HepG2 (cell line): Measurements from ENCODE around the gene TEKT5. TPM values are rescaled to one million over a fixed set of nuclear protein-coding genes. Genes with fewer than 3 reads are reported as not detected.
A peak's percentile ranks its signal among the peaks of the same experiment; 100 is the strongest.

ENCODE experiments used
- ATAC-seq: fragments of 200-7000 bp; cut with Tn5 transposase; 3 replicates; pipeline ENCODE4 v1.9.1; 2020; ENCODE audit warnings: mild to moderate bottlenecking, moderate library complexity
- BruUV-seq: library from RNA; stranded (reverse); fragments of 400-500 nt; replicated peaks from 2 replicates; lab custom pipeline; 2021; lab: Mats Ljungman, UMichigan
- CTCF ChIA-PET: fragments of 300-600 bp; formaldehyde crosslinking; extraction: SDS; loops from one replicate; lab custom pipeline; 2021; ENCODE audit warnings: low total read pairs, inconsistent platforms, low intra/inter-chr PET ratio; lab: Yijun Ruan, JAX
- POLR2A ChIA-PET: fragments of 350-600 bp; sonication (Branson Sonifier 250); formaldehyde crosslinking; loops from one replicate; lab custom pipeline; 2020; ENCODE audit warnings: antibody characterized with exemption, inconsistent platforms; lab: Yijun Ruan, JAX
- DNase-seq: peaks from one replicate; pipeline ENCODE4 v3.0.0-alpha.2; 2015; ENCODE audit warnings: low spot score
- FAIRE-seq: peaks from 3 replicates; lab custom pipeline; 2011; peaks lifted over from hg19 to GRCh38; lab: Jason Lieb, UNC
- H2AFZ ChIP-seq: one replicate; pipeline ENCODE4 v1.6.1; 2011; ENCODE audit warnings: low read length, inconsistent platforms
- H3K27ac ChIP-seq: fragments of 300-600 bp; 3 replicates; pipeline ENCODE4 v1.8.0; 2011; ENCODE audit warnings: mixed run types, mild to moderate bottlenecking, mixed read lengths, low read length, inconsistent platforms; ENCODE audit not compliant: insufficient read depth; ENCODE audit errors: extremely low read length
- H3K27me3 ChIP-seq, 2 experiments: fragments of 200-600 bp in 1 of 2; 2 replicates in 1 of 2; 3 replicates in 1 of 2; pipeline versions ENCODE4 v1.6.0 to v1.8.0; 2011; ENCODE audit warnings: low read length in 2 of 2, mild to moderate bottlenecking in 2 of 2, moderate library complexity in 2 of 2, inconsistent platforms in 1 of 2; ENCODE audit not compliant: insufficient read depth in 2 of 2, control insufficient read depth in 1 of 2
- H3K36me3 ChIP-seq, 2 experiments: fragments of 200-600 bp in 1 of 2; replicated peaks in 1 of 2; 2 replicates in 1 of 2; 3 replicates in 1 of 2; pipeline versions ENCODE4 v1.5.1 to v1.8.0; 2011; ENCODE audit warnings: low read length in 2 of 2, inconsistent platforms in 1 of 2; ENCODE audit not compliant: insufficient read depth in 2 of 2, control insufficient read depth in 1 of 2
- H3K4me1 ChIP-seq: 2 replicates; pipeline ENCODE4 v1.5.1; 2012; ENCODE audit warnings: low read length, inconsistent platforms; ENCODE audit not compliant: insufficient read depth
- H3K4me2 ChIP-seq: 2 replicates; pipeline ENCODE4 v1.6.0; 2011; ENCODE audit warnings: low read depth, low read length, inconsistent platforms
- H3K4me3 ChIP-seq, 3 experiments: fragments of 200-600 bp in 1 of 3; sonication (generic), shearing (Covaris generic) in 1 of 3; replicated peaks in 1 of 3; 2 replicates each; pipeline ENCODE4 v1.5.1; 2011 to 2016; ENCODE audit warnings: low read length in 3 of 3, inconsistent platforms in 2 of 3, low read depth in 2 of 3, mild to moderate bottlenecking in 2 of 3, control low read depth in 1 of 3, mixed read lengths in 1 of 3; ENCODE audit not compliant: insufficient read depth in 1 of 3
- H3K79me2 ChIP-seq: one replicate; pipeline ENCODE4 v1.6.1; 2011; ENCODE audit warnings: low read length, inconsistent platforms; ENCODE audit not compliant: insufficient read depth
- H3K9ac ChIP-seq: 2 replicates; pipeline ENCODE4 v1.6.0; 2011; ENCODE audit warnings: mild to moderate bottlenecking, low read depth, low read length, inconsistent platforms; ENCODE audit not compliant: insufficient read depth
- H3K9me3 ChIP-seq: 2 replicates; pipeline ENCODE4 v1.5.1; 2012; ENCODE audit warnings: mild to moderate bottlenecking, low read length
- H4K20me1 ChIP-seq: 2 replicates; pipeline ENCODE4 v1.6.0; 2011; ENCODE audit warnings: inconsistent platforms, mild to moderate bottlenecking, low read length, moderate library complexity; ENCODE audit not compliant: insufficient read depth
- EEA1 ChIP-seq: sonication (generic); formaldehyde crosslinking; IDR thresholded peaks from 2 replicates; pipeline ENCODE4 v1.5.1; 2020; ENCODE audit warnings: mild to moderate bottlenecking, missing genetic modification reagents, borderline replicate concordance
- RBFOX2 ChIP-seq: fragments of 200-400 bp; formaldehyde crosslinking; IDR thresholded peaks from 2 replicates; pipeline ENCODE4 v1.6.1; 2017; ENCODE audit warnings: low read depth, mild to moderate bottlenecking, low read length
- ZBTB43 ChIP-seq: sonication (generic); formaldehyde crosslinking; conservative IDR thresholded peaks from 2 replicates; pipeline ENCODE4 v1.4.0; 2020; ENCODE audit warnings: missing genetic modification reagents
- ZC3H13 ChIP-seq: sonication (generic); formaldehyde crosslinking; IDR thresholded peaks from 2 replicates; pipeline ENCODE4 v1.8.1; 2023; ENCODE audit warnings: mild to moderate bottlenecking, missing genetic modification reagents, moderate library complexity
- ZNF33A ChIP-seq: sonication (generic); formaldehyde crosslinking; IDR thresholded peaks from 2 replicates; pipeline ENCODE4 v1.5.1; 2020; ENCODE audit warnings: missing genetic modification reagents, mild to moderate bottlenecking, moderate library complexity, borderline replicate concordance
- WGBS: methylation state at CpG from one replicate; pipeline ENCODE4 v1.1.6; 2017; ENCODE audit warnings: low lambda C conversion rate; 5-methylcytosine and 5-hydroxymethylcytosine counted together
- in situ Hi-C: cut with HindIII; loops from 2 replicates; pipeline ENCODE4 v1.10.0; 2017; ENCODE audit warnings: low pct_unique_long_range_greater_than_20kb; ENCODE audit not compliant: extremely low pct_ligation_motif_present
- intact Hi-C: fragments of 100-400 bp; cut with micrococcal nuclease; formaldehyde crosslinking; loops from one replicate; pipeline ENCODE4 v1.10.0; 2022; ENCODE audit not compliant: unreplicated experiment
- polyA plus RNA-seq, 8 experiments: library from polyadenylated mRNA; depleted of rRNA in 3 of 8; stranded (reverse) in 7 of 8; unstranded in 1 of 8; fragments of >200 nt; fragmentation: Illumina TruSeq in 4 of 8; extraction: Trizol in 4 of 8; gene quantifications; 2 replicates each; pipeline versions ENCODE4 v1.2.1 to v1.2.3, GENCODE V29; 2011 to 2016; ENCODE audit warnings: low read depth in 4 of 8, missing spikeins in 1 of 8, mixed read lengths in 1 of 8; ENCODE audit not compliant: insufficient read depth in 1 of 8
- total RNA-seq, 5 experiments: library from RNA; depleted of rRNA; stranded (reverse); fragments of >200 nt; fragmentation: Illumina TruSeq; extraction: Trizol; gene quantifications; 2 replicates each; pipeline ENCODE4 v1.2.3, GENCODE V29; 2016; ENCODE audit warnings: low read depth in 1 of 5

TEKT5 gene
- total and polyA plus RNA-seq, 2 of the 13 experiments (the other 11 are each of a cell fraction or from before 2014, with no cell fraction given), result 0.16 TPM; not detected in 1

GRCh38 chr16:10579965-10580882 lies 114.5 kb downstream of the TEKT5 start, which contains the start of gene EMP2 (continued):
- TF ChIP-seq RBFOX2, result peak; percentile 92

- WGBS, result 8% methylated on average over 5 of the region's 6 CpGs
- DNase-seq, result no peak
- peaks cover 7% of the 10 kb centered on the region; the same call in 1 of the 2 replicates for H3K9me3 ChIP-seq
- no peak overlapping the region for H3K27ac ChIP-seq
- H3K9ac ChIP-seq, result peak overlapping the region; percentile 86
- FAIRE-seq, result no peak
- in situ Hi-C loops (no loop called here), intact Hi-C loops (no loop called here)
- H3K4me1 ChIP-seq, result peaks cover 54% of the 10 kb centered on the region
- peak overlapping the region; percentile 77 for H3K4me2 ChIP-seq
- peaks cover 36% of the 10 kb centered on the region; the same call in 1 of the 2 replicates for H4K20me1 ChIP-seq
- H3K27me3 ChIP-seq, result peaks cover 0 to 3% of the 10 kb centered on the region in 2 experiments; a peak in 1 of 5 replicates
- no peak overlapping the region for H2AFZ ChIP-seq
- POLR2A ChIA-PET, result interaction anchor here (0.6 to 2.6 kb wide), 8 partner anchors 29 to 164 kb away, joined by 3 to 18 read pairs (median 6); partner anchors contain the start of gene NUBP1
- CTCF ChIA-PET, result interaction anchor here (1.2 to 2.0 kb wide), 4 partner anchors 58 to 157 kb away, joined by 4 to 19 read pairs (median 7); no protein-coding TSS in a partner anchor
- peak overlapping the region; percentile 79 to 93 (median 79) for H3K4me3 ChIP-seq
- no peak for TF ChIP-seq ZBTB43
- TF ChIP-seq ZC3H13 (CRISPR knock-in tag), result peak; percentile 0; the same call in 1 of the 2 replicates
- 0 out of 2 replicates have a peak, but pooled peaks have one; percentile 73 for TF ChIP-seq ZNF33A (CRISPR knock-in tag)
- 0 out of 2 replicates have a peak, but pooled peaks have one; percentile 22 for TF ChIP-seq EEA1 (CRISPR knock-in tag)
- peaks cover 45% of the 10 kb centered on the region for H3K79me2 ChIP-seq
- BruUV-seq, result no TSS peak
- ATAC-seq, result no peak; the same call in 1 of the 3 replicates
- no peaks in the 10 kb centered on the region; a peak in 1 of 5 replicates for H3K36me3 ChIP-seq
These were observed 115.2 kb downstream of the TEKT5 start for GRCh38 chr16:10579575-10579964.
